HCT116 (cell line): ENCODE measurements around the gene ATP1A1. TPM values are rescaled to one million over a fixed set of nuclear protein-coding genes. Genes with fewer than 3 reads are reported as not detected.

Experiments used
- ATAC-seq: fragments of 200-7000 bp; cut with Tn5 transposase; 2 replicates; pipeline ENCODE4 v1.9.1; 2020; ENCODE audit warnings: mild to moderate bottlenecking, moderate library complexity
- BruUV-seq: library from RNA; stranded (reverse); fragments of 400-500 nt; replicated peaks from 2 replicates; lab custom pipeline; 2021; lab: Mats Ljungman, UMichigan
- CTCF ChIA-PET: fragments of 300-600 bp; sonication (Branson Sonifier 250); formaldehyde crosslinking; loops from one replicate; lab custom pipeline; 2021; ENCODE audit warnings: antibody characterized with exemption; lab: Charles Lee
- POLR2A ChIA-PET: fragments of 300-600, 350-600 bp; sonication (Branson Sonifier 250); formaldehyde crosslinking; loops from one replicate; lab custom pipeline; 2021; ENCODE audit warnings: antibody characterized with exemption; lab: Charles Lee
- RAD21 ChIA-PET, 2 experiments: fragments of 300-600 bp; sonication (Branson Sonifier 250); formaldehyde crosslinking; loops; one replicate each; lab custom pipeline; 2023; ENCODE audit warnings: low total read pairs in 2 of 2; ENCODE audit not compliant: uncharacterized antibody in 2 of 2, unreplicated experiment in 2 of 2, low non-redundant PET in 1 of 2; lab: Charles Lee
- DNase-seq: peaks from one replicate; pipeline ENCODE4 v3.0.0-alpha.2; 2010; ENCODE audit warnings: low read depth, low spot score
- H2AFZ ChIP-seq: fragments of 200-600 bp; shearing (Covaris generic), sonication (generic); 2 replicates; pipeline ENCODE4 v1.6.1; 2017; ENCODE audit warnings: low read depth, mixed run types, mixed read lengths, antibody characterized with exemption, low read length; ENCODE audit not compliant: poor library complexity, severe bottlenecking
- H3K27ac ChIP-seq: 2 replicates; pipeline ENCODE4 v1.5.1; 2012; ENCODE audit warnings: low read depth, low read length
- H3K27me3 ChIP-seq: fragments of 200-600 bp; sonication (generic); 2 replicates; pipeline ENCODE4 v1.6.1; 2016; ENCODE audit warnings: mixed run types, low read length, mixed read lengths; ENCODE audit not compliant: insufficient read depth
- H3K36me3 ChIP-seq, 2 experiments: fragments of 200-500 bp in 1 of 2; fragments of 200-600 bp in 1 of 2; sonication (Bioruptor generic) in 1 of 2; sonication (generic) in 1 of 2; 2 replicates each; pipeline versions ENCODE4 v1.5.1 to v1.6.1; 2014 to 2016; ENCODE audit warnings: low read length in 2 of 2, inconsistent platforms in 1 of 2, mixed read lengths in 1 of 2, mixed run types in 1 of 2; ENCODE audit not compliant: insufficient read depth in 2 of 2, control insufficient read depth in 1 of 2
- H3K4me1 ChIP-seq, 2 experiments: fragments of 200-600 bp in 1 of 2; sonication (generic) in 1 of 2; 2 replicates each; pipeline versions ENCODE4 v1.5.1 to v1.6.1; 2012 to 2017; ENCODE audit warnings: low read length in 2 of 2, inconsistent platforms in 1 of 2, mild to moderate bottlenecking in 1 of 2, mixed read lengths in 1 of 2, mixed run types in 1 of 2, moderate library complexity in 1 of 2; ENCODE audit not compliant: insufficient read depth in 2 of 2, control insufficient read depth in 1 of 2
- H3K4me2 ChIP-seq: fragments of 200-600 bp; sonication (generic); 2 replicates; pipeline ENCODE4 v1.6.1; 2017; ENCODE audit warnings: mixed run types, low read length, mixed read lengths
- H3K4me3 ChIP-seq, 2 experiments: fragments of 200-600 bp in 1 of 2; sonication (generic) in 1 of 2; replicated peaks in 1 of 2; 2 replicates each; pipeline ENCODE4 v1.5.1; 2011 to 2016; ENCODE audit warnings: low read length in 2 of 2, control low read depth in 1 of 2, low read depth in 1 of 2, mild to moderate bottlenecking in 1 of 2, mixed read lengths in 1 of 2, mixed run types in 1 of 2
- H3K79me2 ChIP-seq: fragments of 200-600 bp; sonication (generic); 2 replicates; pipeline ENCODE4 v1.6.1; 2017; ENCODE audit warnings: mild to moderate bottlenecking, mixed run types, low read length, moderate library complexity, mixed read lengths; ENCODE audit not compliant: insufficient read depth
- H3K9ac ChIP-seq: fragments of 200-600 bp; sonication (generic); 2 replicates; pipeline ENCODE4 v1.6.1; 2016; ENCODE audit warnings: low read length, mixed read lengths
- H3K9me2 ChIP-seq: fragments of 200-600 bp; sonication (generic), shearing (Covaris generic); 2 replicates; pipeline ENCODE4 v1.6.1; 2017; ENCODE audit warnings: mixed run types, mild to moderate bottlenecking, moderate library complexity; ENCODE audit not compliant: insufficient read depth
- H3K9me3 ChIP-seq, 2 experiments: fragments of 200-500 bp in 1 of 2; fragments of 200-600 bp in 1 of 2; sonication (Bioruptor generic) in 1 of 2; sonication (generic) in 1 of 2; 2 replicates each; pipeline ENCODE4 v1.6.1; 2014 to 2017; ENCODE audit warnings: low read length in 2 of 2, mixed read lengths in 2 of 2, inconsistent platforms in 1 of 2, low read depth in 1 of 2, mild to moderate bottlenecking in 1 of 2, mixed run types in 1 of 2, moderate library complexity in 1 of 2; ENCODE audit not compliant: control insufficient read depth in 1 of 2, insufficient read depth in 1 of 2
- H4K20me1 ChIP-seq: fragments of 200-600 bp; sonication (generic), shearing (Covaris generic); 2 replicates; pipeline ENCODE4 v1.6.1; 2017; ENCODE audit warnings: mixed run types, mild to moderate bottlenecking, moderate library complexity; ENCODE audit not compliant: insufficient read depth
- CBX3 ChIP-seq: IDR thresholded peaks from 2 replicates; pipeline ENCODE4 v1.6.1; 2012; ENCODE audit warnings: low read depth
- CEBPB ChIP-seq: IDR thresholded peaks from 2 replicates; pipeline ENCODE4 v1.6.1; 2012; ENCODE audit warnings: low read depth
- EGR1 ChIP-seq: IDR thresholded peaks from 2 replicates; pipeline ENCODE4 v1.6.1; 2012; ENCODE audit warnings: low read depth
- ELF1 ChIP-seq: IDR thresholded peaks from 2 replicates; pipeline ENCODE4 v1.6.1; 2012; ENCODE audit warnings: low read depth, borderline replicate concordance
- EZH2 ChIP-seq: fragments of 200-600 bp; sonication (generic); IDR thresholded peaks from 2 replicates; pipeline ENCODE4 v1.6.1; 2017; ENCODE audit warnings: antibody characterized with exemption, mixed run types
- EZH2phosphoT487 ChIP-seq: fragments of 200-600 bp; IDR thresholded peaks from 2 replicates; pipeline ENCODE4 v1.6.1; 2018; ENCODE audit warnings: antibody characterized with exemption, borderline replicate concordance
- FOSL1 ChIP-seq: IDR thresholded peaks from 2 replicates; pipeline ENCODE4 v1.6.1; 2012; ENCODE audit warnings: low read depth
- POLR2A ChIP-seq: IDR thresholded peaks from 2 replicates; pipeline ENCODE4 v1.7.0; 2011; ENCODE audit warnings: borderline replicate concordance; ENCODE audit not compliant: insufficient read depth, insufficient read length; ENCODE audit errors: extremely low read depth
- POLR2AphosphoS5 ChIP-seq: IDR thresholded peaks from 2 replicates; pipeline ENCODE4 v1.6.1; 2011; ENCODE audit warnings: mild to moderate bottlenecking, low read depth, low read length, moderate library complexity
- RAD21 ChIP-seq: IDR thresholded peaks from 2 replicates; pipeline ENCODE4 v1.6.1; 2012; ENCODE audit warnings: low read depth, mild to moderate bottlenecking
- SIN3A ChIP-seq: IDR thresholded peaks from 2 replicates; pipeline ENCODE4 v1.6.1; 2012; ENCODE audit warnings: low read depth
- SP1 ChIP-seq: IDR thresholded peaks from 2 replicates; pipeline ENCODE4 v1.6.1; 2012; ENCODE audit warnings: low read depth
- TCF7L2 ChIP-seq: IDR thresholded peaks from 2 replicates; pipeline ENCODE4 v1.7.0; 2011; ENCODE audit warnings: borderline replicate concordance, inconsistent platforms; ENCODE audit not compliant: insufficient read depth, insufficient read length; ENCODE audit errors: extremely low read depth
- YY1 ChIP-seq: IDR thresholded peaks from 2 replicates; pipeline ENCODE4 v1.6.1; 2011; ENCODE audit warnings: low read length, low read depth, moderate library complexity, mild to moderate bottlenecking; ENCODE audit not compliant: insufficient replicate concordance; ENCODE audit errors: extremely low read depth
- ZFX ChIP-seq: fragments of 450-650 bp; IDR thresholded peaks from 2 replicates; pipeline ENCODE4 v1.6.1; 2017
- intact Hi-C: fragments of 100-400 bp; cut with micrococcal nuclease; formaldehyde crosslinking; loops from 2 replicates; pipeline ENCODE4 v1.10.0; 2022
- total RNA-seq: library from RNA; stranded (reverse); gene quantifications from one replicate; pipeline ENCODE4 v1.2.1, GENCODE V29; 2021; ENCODE audit not compliant: unreplicated experiment
- TF ChIP-seq, protein P1 (sequence below): IDR thresholded peaks from 2 replicates; pipeline ENCODE4 v1.6.1; 2012
- TF ChIP-seq, protein P2 (sequence below), 3 experiments: fragments of 200-600 bp in 1 of 3; sonication (generic) in 1 of 3; IDR thresholded peaks in 2 of 3; conservative IDR thresholded peaks in 1 of 3; 2 replicates each; pipeline ENCODE4 v1.5.1; 2012 to 2017; ENCODE audit warnings: low read depth in 2 of 3, low read length in 2 of 3, antibody characterized with exemption in 1 of 3, borderline replicate concordance in 1 of 3, control low read depth in 1 of 3, mild to moderate bottlenecking in 1 of 3, mixed read lengths in 1 of 3, mixed run types in 1 of 3, moderate library complexity in 1 of 3; ENCODE audit not compliant: insufficient read depth in 1 of 3
- TF ChIP-seq, protein P3 (sequence below): IDR thresholded peaks from 2 replicates; pipeline ENCODE4 v1.6.1; 2011; ENCODE audit warnings: mild to moderate bottlenecking, low read length, moderate library complexity; ENCODE audit not compliant: insufficient replicate concordance; ENCODE audit errors: extremely low read depth
- TF ChIP-seq, protein P4 (sequence below): IDR thresholded peaks from 2 replicates; pipeline ENCODE4 v1.6.1; 2012

Gene ATP1A1
- total RNA-seq, 1 experiment from 2014 or later = 290 TPM

DNA sequence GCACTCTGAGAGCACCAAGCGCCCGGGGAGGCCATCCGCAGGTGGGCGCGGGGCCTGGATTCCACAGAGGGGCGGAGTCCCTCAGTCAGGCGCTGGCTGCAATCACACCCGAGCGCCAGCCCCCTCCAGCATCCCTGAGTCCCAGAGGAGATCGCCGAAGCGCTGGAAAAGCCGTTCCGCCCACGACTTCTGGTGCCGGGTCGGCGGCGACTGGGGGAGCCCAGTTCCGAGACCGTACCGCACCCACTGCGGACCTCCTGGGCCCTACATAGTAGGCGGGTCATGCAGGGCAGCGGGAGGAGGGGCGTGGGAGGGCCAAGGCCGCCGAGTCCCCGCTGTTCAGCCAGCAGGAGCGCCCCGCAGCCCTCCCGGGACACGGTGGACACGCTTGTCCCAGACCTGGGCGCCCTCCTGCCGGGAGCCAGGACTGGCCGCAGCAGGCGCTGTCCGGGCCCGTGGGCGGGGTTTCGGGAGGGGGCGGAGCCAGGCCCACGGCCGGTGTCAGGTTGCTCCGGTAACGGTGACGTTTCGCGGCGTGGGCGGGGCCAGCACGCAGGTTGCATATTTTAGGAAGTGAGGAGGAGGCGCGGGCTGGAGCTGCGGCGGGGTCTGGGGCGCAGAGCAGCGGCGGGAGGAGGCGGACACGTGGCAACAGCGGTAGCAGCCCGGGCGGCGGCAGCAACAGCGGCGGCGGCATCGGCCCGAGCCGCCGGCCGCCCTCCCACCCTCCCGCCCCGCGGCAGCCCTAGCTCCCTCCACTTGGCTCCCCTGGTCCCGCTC, at the start of gene ATP1A1 (continued):
- TF ChIP-seq YY1 (no peak), EZH2phosphoT487 (no peak), ELF1 (no peak), SP1 (no peak), TCF7L2 (no peak)
- TF ChIP-seq, protein P1, sequence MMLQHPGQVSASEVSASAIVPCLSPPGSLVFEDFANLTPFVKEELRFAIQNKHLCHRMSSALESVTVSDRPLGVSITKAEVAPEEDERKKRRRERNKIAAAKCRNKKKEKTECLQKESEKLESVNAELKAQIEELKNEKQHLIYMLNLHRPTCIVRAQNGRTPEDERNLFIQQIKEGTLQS = no peak

DNA sequence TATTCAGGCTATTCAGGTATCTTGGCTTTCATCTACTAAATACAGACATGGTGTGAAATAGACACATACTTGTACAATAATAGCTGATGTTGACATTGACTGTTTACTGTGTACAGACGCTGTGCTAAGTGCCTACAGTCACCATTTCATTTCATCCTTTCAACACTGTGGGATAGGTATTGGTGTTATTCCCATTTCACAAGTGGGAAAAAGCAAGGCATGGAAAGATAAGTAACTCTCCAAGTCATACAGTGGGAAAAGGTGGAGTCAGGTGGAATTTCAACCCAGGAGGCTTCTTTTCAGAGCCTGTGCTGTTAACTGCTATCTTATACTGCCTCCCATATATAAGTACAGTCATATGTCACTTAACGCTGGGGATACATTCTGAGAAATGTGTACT, 49.6 kb upstream of the ATP1A1 start:
- intact Hi-C loops = no loop called here
- TF ChIP-seq FOSL1 = no peak
- no peak for TF ChIP-seq ZFX
- TF ChIP-seq POLR2A = no peak
- no peak for TF ChIP-seq EGR1
- no peak for TF ChIP-seq CBX3
- TF ChIP-seq, protein P2, sequence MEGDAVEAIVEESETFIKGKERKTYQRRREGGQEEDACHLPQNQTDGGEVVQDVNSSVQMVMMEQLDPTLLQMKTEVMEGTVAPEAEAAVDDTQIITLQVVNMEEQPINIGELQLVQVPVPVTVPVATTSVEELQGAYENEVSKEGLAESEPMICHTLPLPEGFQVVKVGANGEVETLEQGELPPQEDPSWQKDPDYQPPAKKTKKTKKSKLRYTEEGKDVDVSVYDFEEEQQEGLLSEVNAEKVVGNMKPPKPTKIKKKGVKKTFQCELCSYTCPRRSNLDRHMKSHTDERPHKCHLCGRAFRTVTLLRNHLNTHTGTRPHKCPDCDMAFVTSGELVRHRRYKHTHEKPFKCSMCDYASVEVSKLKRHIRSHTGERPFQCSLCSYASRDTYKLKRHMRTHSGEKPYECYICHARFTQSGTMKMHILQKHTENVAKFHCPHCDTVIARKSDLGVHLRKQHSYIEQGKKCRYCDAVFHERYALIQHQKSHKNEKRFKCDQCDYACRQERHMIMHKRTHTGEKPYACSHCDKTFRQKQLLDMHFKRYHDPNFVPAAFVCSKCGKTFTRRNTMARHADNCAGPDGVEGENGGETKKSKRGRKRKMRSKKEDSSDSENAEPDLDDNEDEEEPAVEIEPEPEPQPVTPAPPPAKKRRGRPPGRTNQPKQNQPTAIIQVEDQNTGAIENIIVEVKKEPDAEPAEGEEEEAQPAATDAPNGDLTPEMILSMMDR (IDR thresholded peaks at IDR 0.05 in 2 of 3, conservative IDR thresholded peaks at IDR 0.05 in 1 of 3; ENCODE audit: borderline replicate concordance in 1 of 3, insufficient read depth in 1 of 3, low read depth in 2 of 3, low read length in 2 of 3) = no peak
- TF ChIP-seq YY1 = no peak
- TF ChIP-seq SP1 = no peak
- TF ChIP-seq EZH2 = no peak
- TF ChIP-seq, protein P3, sequence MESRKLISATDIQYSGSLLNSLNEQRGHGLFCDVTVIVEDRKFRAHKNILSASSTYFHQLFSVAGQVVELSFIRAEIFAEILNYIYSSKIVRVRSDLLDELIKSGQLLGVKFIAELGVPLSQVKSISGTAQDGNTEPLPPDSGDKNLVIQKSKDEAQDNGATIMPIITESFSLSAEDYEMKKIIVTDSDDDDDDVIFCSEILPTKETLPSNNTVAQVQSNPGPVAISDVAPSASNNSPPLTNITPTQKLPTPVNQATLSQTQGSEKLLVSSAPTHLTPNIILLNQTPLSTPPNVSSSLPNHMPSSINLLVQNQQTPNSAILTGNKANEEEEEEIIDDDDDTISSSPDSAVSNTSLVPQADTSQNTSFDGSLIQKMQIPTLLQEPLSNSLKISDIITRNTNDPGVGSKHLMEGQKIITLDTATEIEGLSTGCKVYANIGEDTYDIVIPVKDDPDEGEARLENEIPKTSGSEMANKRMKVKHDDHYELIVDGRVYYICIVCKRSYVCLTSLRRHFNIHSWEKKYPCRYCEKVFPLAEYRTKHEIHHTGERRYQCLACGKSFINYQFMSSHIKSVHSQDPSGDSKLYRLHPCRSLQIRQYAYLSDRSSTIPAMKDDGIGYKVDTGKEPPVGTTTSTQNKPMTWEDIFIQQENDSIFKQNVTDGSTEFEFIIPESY = no peak
- TF ChIP-seq RAD21 = no peak
- TF ChIP-seq CEBPB = no peak
- TF ChIP-seq, protein P4, sequence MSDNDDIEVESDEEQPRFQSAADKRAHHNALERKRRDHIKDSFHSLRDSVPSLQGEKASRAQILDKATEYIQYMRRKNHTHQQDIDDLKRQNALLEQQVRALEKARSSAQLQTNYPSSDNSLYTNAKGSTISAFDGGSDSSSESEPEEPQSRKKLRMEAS = no peak
- TF ChIP-seq POLR2AphosphoS5 = no peak
- TF ChIP-seq SIN3A = no peak

More for the DNA sequence above, 49.6 kb upstream of the ATP1A1 start:
- no peaks in the 10 kb centered on the region for H3K9me2 ChIP-seq
- no peaks in the 10 kb centered on the region for H3K4me1 ChIP-seq
- no peaks in the 10 kb centered on the region for H3K27me3 ChIP-seq
- ATAC-seq (no peak), DNase-seq (no peak)
- no TSS peak for BruUV-seq
- no peak overlapping the region for H3K9ac ChIP-seq
- no peak overlapping the region for H3K27ac ChIP-seq
- H4K20me1 ChIP-seq = no peaks in the 10 kb centered on the region
- H3K36me3 ChIP-seq = no peaks in the 10 kb centered on the region
- ChIA-PET RAD21 (no interaction called here), POLR2A (no interaction called here), CTCF (no interaction called here)
- H3K4me2 ChIP-seq = no peak overlapping the region
- no peaks in the 10 kb centered on the region for H3K79me2 ChIP-seq
- no peak overlapping the region for H2AFZ ChIP-seq
- no peak overlapping the region for H3K4me3 ChIP-seq
- no peaks in the 10 kb centered on the region for H3K9me3 ChIP-seq
